NCI-H1048 (cell line): ENCODE data around the gene TMEM209.
"Not testable (repeated sequence)": the region's sequence is repeated elsewhere in the genome, so short reads cannot be mapped to it uniquely, and the experiment has no call there.

Experiments used
- DNase-seq: peaks from one replicate; lab custom pipeline; 2025; lab: John Stamatoyannopoulos, UW

The TMEM209 gene

DNA sequence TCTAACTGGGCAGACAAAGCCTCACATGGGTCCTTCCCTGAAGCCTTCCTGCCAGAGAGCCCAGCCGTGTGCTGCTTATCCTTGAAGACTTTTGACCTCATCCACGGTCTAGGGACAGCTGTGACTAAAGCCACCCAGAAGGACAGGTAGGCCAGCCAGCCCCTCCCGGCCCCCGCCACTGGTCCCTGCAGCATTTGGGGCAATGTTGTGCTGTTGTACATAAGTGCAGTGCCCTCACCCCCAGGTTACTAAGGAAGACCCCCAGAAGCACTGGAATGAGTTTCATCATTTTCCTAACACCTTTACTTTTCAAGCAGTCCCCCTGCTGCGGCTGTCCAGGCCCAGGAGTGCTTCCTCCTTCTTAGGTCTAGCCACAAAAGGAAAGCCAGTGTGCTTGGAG lies 43.0 kb downstream of the TMEM209 start:
- DNase-seq = no peak

DNA sequence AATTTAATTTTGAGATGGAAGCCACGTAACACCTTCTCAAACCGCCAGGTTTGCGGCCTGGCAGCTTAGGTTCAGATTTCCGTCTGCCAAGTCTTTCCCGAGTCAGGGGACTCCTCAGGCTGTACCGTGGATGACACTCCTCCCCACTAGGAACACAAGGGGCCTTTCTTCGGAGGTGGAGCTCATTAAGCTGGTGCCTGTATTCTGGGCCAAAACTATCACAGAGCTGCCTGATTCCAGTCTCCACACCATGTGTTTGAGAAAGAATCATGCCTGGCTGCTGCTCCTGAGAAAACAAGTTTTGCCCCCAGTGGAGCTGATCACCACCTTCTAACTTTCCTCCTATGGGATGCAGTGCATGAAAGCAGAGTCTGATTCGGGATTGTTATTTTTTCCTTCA lies 44.8 kb downstream of the TMEM209 start:
- no peak for DNase-seq

DNA sequence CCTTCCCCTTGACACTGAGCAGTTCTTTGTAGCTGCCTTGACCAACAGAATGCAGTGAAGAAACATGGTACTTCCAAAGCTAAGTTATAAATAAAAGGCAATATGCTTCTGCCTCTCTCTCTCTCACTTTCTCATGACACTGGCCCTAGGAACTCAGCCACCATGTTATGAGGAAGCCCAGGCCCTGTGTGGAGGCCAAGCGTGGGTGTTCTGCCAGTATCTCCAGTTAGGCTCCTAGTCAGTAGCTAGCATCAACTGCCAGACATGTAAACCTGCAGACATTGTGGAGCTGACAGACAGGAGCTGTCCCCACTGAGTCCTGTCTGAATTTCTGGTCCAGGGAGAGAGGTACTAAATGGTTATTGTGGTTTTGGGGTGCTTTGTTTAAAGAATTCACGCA lies 45.2 kb downstream of the TMEM209 start:
- DNase-seq = no peak

DNA sequence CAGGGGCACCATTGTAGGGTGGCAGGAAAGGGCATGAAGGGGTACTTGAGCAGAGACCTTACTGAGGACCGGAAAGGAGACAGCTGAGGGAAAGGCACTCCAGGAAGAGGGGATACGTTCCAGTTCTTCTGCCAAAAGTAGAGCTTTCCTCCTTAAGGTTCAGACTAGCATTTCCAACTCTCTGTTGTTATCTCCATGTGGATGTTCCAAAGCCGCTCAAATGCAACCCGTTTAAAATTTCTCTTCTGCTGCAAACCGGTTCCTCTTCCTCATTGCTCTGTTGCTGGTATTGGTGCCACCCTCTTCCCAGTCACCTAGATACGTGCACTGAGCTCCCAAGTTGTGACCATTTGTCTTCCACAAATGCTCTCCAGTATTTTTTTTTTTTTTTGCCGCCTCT lies 47.5 kb downstream of the TMEM209 start:
- DNase-seq = no peak

DNA sequence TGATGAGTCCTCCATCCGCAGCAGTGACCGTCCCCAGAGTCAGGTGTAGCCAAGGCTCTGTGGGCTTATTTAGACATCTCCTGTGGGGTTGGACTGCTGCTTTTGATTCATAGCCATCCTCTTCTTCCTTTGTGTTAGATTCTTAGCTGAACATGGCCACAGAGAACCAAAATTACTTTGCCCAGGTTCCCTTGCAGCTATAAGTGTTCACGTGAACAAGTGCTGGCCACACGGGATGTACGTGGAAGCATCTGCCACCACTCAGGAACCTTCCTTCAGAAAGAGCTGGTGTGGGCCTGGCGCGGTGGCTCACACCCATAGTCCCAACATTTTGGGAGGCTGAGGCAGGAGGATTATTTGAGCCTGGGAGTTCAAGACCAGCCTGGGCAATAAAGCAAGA lies 49.1 kb downstream of the TMEM209 start:
- no peak for DNase-seq

DNA sequence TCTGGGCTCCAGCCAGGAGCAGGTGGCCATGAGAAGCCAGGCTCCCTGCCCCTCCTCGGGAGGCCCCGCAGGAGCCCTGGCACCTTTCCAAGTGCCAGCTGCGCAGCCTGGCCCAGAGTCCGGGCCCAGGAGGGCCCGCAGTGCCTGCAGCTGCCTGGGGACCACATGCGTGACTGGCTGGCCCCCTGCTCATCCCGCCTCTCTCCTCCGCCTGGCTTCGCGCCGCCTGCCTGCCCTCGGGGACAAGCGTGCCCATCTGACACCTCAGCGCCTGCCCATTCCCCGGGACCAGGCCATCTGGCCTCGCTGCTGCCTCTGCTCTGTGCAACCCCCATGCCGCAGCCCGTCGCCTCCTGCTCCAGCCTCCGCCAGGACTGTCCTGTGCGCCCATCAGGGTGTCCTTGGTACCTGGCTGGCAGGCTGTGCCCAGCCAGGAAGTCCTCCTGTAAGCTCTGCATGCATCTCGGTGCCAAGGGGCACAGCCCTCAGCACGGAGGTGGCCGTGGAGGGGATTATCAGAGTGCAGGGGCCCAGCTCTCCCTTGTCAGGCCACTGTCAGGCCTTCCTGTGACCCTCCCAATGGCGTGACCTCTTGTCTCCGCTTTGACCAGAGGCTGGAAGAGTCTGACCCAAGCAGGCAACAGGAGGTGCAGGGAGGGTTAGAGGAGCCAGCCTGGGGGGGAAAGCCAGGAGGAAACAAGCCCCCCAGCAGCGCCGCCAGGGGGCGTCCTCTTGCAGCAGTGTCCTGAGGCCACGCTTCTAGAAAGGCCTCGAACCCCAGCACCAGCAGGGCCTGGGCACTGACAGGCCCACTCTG lies 50.5 kb downstream of the TMEM209 start:
- DNase-seq = no peak

DNA sequence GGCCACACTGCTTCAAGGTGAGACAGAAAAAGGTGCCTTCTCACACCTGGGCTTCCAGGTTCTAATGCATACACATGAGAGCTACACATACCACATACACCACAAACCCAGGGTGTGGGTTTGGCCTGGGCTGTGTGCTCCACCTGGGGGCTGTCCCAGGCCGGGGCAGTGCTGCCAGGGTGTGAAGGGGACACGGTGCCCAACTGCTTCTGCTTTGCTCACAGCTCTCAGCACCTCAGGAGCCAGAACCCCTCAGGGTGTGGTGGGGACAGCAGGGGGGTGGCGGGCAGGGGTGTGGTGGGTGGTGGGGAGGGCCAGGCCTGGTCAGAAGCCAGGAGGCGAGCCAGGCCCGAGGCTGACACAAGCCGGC lies 51.1 kb downstream of the TMEM209 start:
- DNase-seq = no peak

DNA sequence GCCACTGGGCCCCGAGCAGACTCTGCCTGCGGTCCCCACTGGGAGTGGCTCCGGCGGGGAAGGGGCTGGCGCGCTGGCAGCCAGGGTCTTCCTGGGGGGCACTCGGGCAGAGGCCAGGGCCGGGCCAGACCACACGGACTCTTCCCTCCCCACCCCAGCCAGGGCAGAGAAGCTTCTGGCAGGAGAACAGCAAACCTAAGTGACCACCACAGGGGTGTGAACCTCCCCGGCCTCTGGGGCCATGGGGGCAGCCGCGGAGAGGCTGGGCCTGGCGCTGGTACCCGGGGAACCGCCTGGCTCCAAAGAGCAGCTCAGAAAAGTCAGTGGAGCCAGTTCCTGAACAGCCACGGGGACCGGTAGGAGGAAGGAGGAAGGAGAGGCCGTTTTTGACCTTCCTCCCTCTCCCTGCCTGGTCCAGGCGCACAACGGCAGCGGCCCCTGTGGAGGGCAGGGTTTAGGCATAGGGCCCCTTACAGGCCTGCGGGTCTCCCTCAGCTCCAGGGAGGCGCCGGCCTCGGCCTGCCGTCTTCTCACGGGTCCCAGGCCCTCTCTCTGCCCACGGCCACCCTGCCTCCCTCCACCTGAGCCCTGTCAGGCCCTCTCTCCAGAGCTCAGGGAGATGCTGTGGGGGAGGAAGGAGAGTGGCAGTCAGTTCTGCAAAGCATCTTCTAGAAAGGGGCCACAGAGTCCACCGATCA lies 51.8 kb downstream of the TMEM209 start:
- DNase-seq = no peak

DNA sequence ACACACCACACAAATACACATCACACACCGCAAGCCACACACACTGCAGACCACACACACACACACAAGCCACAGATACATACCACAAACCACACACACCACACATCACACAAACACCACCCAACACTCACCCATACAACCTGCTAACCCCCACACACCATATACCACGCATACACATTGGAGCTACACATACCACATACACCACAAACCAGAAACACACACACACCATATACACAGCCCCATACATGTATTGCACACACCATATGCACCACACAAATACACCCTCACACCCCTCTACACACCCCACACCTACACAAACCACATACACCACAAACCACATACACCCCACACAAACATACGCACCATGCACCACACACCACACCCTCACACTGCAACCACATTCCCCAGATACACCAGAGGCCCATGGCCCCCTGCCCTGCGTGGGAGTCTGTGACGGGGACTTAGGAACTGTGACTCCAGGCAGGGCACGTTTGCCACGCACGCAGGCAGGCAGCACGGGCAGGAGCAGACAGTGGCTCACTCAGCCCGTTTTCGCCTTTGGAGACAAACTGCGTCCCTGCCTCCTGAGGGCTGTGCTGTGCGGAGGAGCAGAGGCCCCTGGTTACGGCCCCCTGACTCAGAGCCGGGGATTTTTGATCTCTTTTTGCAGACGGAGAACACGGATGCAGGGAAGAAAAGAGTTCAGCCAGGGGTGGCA lies 52.6 kb downstream of the TMEM209 start:
- DNase-seq = no peak

DNA sequence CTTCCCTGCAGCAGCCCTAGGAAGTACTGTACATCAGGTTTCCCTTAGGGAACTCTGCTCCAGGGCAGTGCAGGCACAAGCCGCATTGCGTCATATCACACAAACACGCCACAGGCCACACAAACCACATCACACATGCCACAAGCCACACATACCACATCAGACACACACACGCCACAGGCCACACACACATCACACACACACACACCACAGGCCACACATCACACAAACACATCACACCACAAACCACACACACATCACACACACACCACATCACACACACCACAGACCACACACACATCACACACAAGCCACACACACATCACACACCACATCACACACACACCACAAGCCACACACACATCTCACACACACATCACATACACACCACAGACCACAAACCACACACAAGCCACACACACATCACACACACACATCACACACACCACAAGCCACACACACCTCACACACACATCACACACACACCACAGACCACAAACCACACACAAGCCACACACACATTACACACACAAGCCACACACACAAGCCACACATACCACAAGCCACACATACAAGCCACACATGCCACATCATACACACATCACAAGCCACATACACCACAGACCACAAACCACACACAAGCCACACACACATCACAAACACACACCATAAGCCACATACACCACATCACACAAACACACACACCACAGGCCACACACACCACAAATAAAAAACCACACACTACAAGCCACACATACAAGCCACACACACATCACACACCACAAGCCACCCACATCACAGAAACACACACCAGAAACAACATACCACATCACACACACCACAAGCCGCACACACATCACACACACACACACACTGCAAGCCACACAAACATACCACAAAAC lies 53.4 kb downstream of the TMEM209 start:
- no peak for DNase-seq

DNA sequence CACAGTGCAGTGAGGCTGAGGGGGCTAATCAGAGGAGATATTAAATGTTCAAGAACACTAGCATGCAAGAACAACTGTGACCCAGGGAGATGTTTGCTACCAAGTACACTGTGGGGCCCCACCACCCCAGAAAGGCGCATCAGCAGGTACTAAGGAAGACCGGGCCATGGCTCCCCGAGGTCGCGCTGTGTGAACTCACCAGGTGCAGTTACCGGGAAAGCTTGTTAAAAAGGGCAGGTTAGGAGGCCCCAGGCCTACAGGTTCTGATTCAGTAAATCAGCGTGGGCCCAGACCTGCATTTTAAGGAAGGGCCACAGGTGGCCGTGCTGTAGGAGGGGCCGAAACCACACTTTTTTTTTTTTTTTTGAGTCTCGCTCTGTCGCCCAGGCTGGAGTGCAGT lies 54.6 kb downstream of the TMEM209 start:
- DNase-seq = no peak

DNA sequence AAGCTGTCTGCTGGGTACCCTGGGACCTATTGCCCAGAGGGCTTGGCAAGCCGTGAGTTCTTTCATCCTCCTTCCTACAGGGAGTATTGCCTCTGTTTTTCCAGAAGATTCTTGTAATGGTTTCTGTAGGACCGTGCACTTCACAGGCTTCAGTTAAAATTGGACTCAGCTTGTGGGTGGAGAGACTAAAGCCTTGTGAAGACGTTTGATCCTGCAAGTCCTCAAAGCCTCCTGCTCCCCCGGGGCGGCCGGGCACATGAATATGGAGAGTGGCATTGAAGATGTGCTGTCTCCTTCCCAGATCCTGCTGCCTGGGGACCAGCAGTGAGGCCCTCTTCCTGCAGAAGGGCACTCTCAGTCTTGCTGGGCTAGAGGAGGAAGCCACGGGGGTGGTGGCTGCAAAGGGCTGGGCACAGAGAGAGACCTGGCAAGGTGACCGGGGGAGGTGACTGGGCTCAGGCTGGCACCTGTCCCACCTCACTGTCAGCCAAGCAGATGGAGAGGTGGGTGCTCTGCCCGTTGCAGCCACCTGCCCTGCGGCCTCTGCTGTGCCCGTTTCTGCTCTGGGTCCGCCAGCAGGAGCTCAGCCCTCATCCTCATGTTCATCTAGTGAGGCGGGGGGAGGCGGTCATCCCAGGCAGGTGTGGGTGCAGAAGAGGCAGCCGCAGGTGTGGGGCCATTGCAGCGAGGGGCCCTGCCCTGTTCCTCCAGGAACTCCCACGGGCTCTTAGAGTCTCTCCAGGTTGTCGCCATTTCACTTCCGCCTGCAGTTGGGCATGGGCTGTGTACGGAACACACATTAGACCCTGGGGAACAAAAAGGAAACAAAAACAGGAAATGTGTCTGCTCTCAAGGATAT lies 55.7 kb downstream of the TMEM209 start:
- no peak for DNase-seq

DNA sequence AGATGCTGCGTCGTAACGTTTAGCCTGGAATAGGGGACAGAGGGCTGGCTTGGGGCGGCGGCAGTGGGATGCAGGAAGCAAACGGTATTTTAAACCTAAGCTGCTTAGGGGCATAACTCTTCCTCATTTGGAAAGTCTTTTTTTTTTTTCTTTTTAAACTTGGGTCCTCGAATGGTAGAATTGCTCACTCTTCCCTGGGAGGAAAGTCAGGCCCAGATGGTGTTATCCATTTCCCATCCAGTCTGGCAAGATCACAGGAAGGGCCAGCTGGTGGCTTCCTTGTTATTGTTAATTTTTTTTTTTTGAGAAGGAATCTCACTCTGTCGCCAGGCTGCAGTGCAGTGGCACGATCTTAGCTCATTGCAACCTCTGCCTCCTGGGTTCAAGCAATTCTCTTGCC lies 56.6 kb downstream of the TMEM209 start:
- no peak for DNase-seq

DNA sequence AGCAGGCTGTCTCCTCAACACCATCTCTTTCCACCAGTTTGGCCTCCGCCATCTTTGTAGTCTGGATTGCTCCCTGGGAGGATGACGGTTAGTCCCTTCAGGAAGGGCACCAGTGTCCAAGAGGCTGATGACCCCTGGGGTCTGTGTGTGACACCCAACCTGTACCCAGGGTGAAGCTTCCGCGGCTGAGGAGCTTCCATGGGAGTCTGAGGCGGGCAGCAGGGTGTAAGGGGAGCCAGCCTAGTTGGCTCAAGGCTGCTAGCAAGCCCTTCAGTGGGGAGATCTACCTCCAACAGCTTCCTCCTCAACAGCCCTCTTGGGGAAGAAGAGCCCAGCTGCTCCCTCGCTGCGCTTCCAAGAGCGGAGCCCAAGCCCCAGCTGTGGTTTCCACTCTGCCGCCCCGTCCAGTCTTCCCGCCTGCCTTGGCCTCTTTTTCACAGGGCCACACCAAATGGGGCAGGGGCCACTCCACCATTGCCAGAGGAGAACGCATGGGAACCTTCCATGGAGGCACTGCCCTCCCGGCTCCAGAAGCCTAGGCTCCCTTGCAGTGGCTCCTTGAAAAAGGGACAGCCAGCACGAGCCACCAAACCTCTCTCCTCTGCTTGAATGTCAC lies 57.4 kb downstream of the TMEM209 start:
- DNase-seq = no peak

DNA sequence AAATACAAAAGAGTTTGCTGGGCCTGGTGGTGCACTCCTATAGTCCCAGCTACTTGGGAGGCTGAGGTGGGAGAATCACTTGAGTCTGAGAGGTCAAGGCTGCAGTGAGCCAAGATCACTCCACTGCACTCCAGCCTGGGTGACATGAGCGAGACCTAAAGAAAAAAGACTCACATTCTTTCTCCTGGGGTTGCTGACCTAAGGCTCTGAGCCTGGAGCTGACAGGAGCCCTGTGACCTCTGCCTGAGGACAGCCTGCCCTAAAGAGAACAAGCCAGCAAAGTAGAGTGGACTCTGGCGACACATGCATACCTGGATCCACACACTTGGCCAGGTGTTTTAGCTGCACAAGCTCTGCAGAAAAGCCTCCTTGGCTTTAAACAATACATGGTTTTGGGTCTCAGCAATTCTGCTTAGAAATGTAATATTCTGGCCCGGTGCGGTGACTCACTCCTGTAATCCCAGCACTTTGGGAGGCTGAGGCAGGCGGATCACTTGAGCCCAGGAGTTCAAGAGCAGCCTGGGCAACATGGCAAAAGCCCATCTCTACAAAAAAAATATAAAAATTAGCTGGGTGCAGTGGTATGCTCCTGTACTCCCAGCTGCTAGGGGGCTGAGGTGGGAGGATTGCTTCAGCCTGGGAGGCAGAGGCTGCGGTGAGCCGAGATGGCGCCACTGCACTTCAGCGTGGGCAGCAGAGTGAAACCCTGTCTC lies 58.4 kb downstream of the TMEM209 start:
- DNase-seq = no peak

DNA sequence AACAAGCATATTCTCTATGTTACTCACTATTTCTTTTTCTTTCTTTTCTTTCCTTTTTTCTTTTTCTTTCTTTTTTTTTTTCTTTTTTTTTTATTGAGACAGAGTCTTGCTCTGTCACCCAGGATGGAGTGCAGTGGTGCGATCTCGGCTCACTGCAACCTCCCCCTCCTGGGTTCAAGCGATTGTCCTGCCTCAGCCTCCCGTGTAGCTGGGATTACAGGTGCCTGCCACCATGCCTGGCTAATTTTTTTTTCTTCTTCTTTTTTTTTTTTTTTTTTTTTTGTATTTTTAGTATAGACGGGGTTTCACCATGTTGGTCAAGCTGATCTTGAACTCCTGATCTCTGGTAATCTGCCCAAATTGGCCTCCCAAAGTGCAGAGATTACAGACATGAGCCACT lies 59.1 kb downstream of the TMEM209 start:
- not testable (repeated sequence) for DNase-seq

DNA sequence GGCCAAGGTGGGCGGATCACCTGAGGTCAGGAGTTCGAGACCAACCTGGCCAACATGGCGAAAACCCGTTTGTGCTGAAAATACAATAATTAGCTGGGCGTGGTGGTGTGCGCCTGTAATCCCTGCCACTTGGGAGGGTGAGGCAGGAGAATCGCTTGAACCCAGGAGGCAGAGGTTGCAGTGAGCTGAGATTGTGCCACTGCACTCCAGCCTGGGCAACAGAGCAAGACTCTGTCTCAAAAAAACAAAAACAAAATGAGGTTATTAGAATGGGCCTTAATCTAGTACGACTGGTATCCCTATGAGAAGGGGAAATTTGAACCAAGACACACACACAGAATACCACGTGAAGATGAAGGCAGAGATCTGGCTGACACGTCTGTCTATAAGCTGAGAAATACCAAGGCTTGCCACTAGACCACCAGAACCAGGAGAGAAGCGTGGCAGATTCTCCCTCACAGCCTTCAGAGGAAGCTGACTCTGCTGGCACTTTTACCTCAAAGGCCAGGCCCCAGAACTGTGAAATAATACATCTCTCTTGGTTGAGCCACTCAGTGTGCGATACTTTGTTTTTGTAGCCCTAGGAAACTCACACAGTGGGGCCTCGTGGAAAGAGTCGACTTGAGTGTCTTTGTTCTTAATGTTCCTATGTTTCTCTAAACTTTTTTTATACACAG lies 59.6 kb downstream of the TMEM209 start:
- no peak for DNase-seq

DNA sequence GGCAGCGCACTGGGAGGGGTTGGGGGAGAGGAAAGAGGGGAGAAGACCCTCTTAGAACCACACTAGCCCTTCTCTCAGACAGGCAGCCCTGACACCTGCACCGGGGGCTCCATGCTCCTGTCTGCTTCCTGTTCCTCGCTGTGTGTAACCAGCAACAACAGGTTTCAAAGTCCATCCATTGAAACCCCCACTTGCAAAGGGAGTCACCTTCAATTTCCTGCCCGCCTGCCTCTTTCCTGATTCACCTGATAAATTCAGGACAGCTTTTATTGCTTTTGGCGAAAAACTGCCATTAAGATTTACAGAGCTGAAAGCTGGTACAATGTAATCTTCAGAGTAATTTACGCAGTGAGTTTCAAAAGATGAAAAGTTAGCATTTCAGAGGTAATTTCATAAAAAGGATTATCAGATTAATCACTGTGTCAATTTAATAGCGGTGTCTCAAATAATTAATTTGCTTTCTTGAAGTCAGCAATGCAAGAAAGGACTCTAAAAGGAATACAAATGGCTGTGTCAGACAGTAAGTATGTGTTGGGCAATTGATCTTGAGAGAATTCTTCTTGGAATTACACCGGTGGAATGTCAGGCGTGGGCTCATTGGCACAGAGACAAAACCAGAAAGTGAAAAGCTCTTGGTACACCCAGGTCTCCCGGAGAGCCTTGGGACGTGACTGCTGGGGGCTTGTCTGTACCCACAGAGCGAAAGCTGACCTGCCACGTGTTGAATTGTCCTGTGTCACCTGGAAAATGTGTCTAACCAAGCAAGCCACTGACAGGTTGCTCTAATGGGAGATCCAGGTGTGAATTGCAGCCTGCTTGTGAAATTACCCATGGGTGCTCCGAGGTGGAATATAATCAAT lies 60.7 kb downstream of the TMEM209 start:
- no peak for DNase-seq

DNA sequence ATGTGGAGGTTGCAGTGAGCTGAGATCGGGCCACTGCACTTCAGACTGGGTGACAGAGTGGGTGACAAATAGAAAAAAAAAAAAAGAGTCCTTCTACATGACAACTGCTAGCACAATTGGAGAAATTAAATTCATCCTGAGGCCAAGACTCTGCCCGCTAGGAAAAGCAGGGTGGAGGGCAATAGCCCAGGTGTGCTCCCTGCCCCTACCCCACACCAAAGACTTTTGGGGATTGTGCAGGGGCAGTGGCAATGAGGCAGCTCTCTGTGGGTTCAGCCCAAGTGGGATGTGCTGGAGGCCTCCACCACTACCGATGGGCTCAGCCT lies 61.3 kb downstream of the TMEM209 start:
- DNase-seq = no peak
